A549 (cell line): ENCODE measurements around the gene OR5B12.

Source experiments
- TP53 ChIP-seq: fragments of 250-450 bp; sonication (Bioruptor Pico); IDR thresholded peaks from 2 replicates; pipeline ENCODE4 v1.5.0; 2021; ENCODE audit warnings: mild to moderate bottlenecking, moderate library complexity
- TF ChIP-seq, protein P1 (sequence below): fragments of >200 bp; sonication (Bioruptor Twin); formaldehyde crosslinking; IDR thresholded peaks from 3 replicates; pipeline ENCODE4 v1.5.1; 2016

DNA sequence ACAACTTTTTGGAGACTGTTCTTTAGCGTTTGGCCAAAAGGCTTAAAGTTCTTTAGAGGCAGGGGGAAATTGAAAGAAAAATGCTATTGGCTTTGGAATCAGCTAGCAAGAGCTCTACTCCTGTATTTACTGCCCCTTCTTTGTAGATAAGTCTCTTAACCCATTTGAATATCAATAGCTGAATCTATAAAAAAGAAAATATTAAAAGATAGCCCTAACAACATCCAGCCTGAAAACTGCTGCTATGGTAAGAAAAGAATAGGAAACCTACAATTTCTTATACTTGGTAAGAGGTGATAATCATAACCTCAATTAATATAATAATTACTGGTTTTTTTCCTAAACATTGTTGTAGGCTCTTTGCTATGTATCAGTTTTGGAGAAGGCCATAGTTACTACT lies at the start of gene OR5B12:
- TF ChIP-seq TP53: no peak
- TF ChIP-seq, protein P1, sequence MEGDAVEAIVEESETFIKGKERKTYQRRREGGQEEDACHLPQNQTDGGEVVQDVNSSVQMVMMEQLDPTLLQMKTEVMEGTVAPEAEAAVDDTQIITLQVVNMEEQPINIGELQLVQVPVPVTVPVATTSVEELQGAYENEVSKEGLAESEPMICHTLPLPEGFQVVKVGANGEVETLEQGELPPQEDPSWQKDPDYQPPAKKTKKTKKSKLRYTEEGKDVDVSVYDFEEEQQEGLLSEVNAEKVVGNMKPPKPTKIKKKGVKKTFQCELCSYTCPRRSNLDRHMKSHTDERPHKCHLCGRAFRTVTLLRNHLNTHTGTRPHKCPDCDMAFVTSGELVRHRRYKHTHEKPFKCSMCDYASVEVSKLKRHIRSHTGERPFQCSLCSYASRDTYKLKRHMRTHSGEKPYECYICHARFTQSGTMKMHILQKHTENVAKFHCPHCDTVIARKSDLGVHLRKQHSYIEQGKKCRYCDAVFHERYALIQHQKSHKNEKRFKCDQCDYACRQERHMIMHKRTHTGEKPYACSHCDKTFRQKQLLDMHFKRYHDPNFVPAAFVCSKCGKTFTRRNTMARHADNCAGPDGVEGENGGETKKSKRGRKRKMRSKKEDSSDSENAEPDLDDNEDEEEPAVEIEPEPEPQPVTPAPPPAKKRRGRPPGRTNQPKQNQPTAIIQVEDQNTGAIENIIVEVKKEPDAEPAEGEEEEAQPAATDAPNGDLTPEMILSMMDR: no peak
